HG03378 (cell line): Measurements from ENCODE around the gene PGA4.
"Not testable (repeated sequence)": the region's sequence is repeated elsewhere in the genome, so short reads cannot be mapped to it uniquely, and the experiment has no call there.

Experiments
- ATAC-seq: cut with Tn5 transposase; IDR thresholded peaks from one replicate; pipeline ENCODE4 v1.9.1; 2021; ENCODE audit warnings: mild to moderate bottlenecking, moderate library complexity; ENCODE audit not compliant: unreplicated experiment

PGA4 gene

GRCh38 chr11:61222047-61222446, at the start of gene PGA4:
TSS of gene PGA4 (plus strand) at chr11:61222347. CDS start at chr11:61222401, 54 bp downstream.
- not testable (repeated sequence) for ATAC-seq

GRCh38 chr11:61172356-61172755, 49.8 kb upstream of the PGA4 start:
- ATAC-seq = no peak

GRCh38 chr11:61172888-61173287, 49.3 kb upstream of the PGA4 start:
- ATAC-seq = no peak

- no peak for ATAC-seq
Measured at GRCh38 chr11:61173456-61173855, 48.7 kb upstream of the PGA4 start.

- ATAC-seq = no peak
Measured at GRCh38 chr11:61174273-61174672, 47.9 kb upstream of the PGA4 start.

- no peak for ATAC-seq
Measured at GRCh38 chr11:61174949-61175348, 47.2 kb upstream of the PGA4 start.

- no peak for ATAC-seq
Measured at GRCh38 chr11:61176446-61176845, 45.7 kb upstream of the PGA4 start.

- ATAC-seq = not testable (repeated sequence)
Measured at GRCh38 chr11:61180205-61180604, 41.9 kb upstream of the PGA4 start.

GRCh38 chr11:61181489-61181888, 40.7 kb upstream of the PGA4 start:
- ATAC-seq = no peak

GRCh38 chr11:61183645-61184044, 38.5 kb upstream of the PGA4 start:
- ATAC-seq = no peak

- ATAC-seq = no peak
Measured at GRCh38 chr11:61186504-61186903, 35.6 kb upstream of the PGA4 start.

- peak; percentile 59 for ATAC-seq
Measured at GRCh38 chr11:61187505-61188130, 34.5 kb upstream of the PGA4 start.

GRCh38 chr11:61189933-61190332, 32.2 kb upstream of the PGA4 start:
- ATAC-seq = no peak

- ATAC-seq = no peak
Measured at GRCh38 chr11:61193596-61193995, 28.6 kb upstream of the PGA4 start.

- ATAC-seq = no peak
Measured at GRCh38 chr11:61194169-61194671, 27.9 kb upstream of the PGA4 start.

GRCh38 chr11:61194981-61195695, 27.0 kb upstream of the PGA4 start:
- no peak for ATAC-seq

- ATAC-seq = no peak
Measured at GRCh38 chr11:61195719-61196118, 26.4 kb upstream of the PGA4 start.

GRCh38 chr11:61198361-61198760, 23.8 kb upstream of the PGA4 start:
- no peak for ATAC-seq

- ATAC-seq = no peak
Measured at GRCh38 chr11:61198948-61199523, 23.1 kb upstream of the PGA4 start.

GRCh38 chr11:61201476-61201875, 20.7 kb upstream of the PGA4 start:
- no peak for ATAC-seq

- not testable (repeated sequence) for ATAC-seq
Measured at GRCh38 chr11:61202950-61203746, 19.0 kb upstream of the PGA4 start, which contains the start of gene PGA3. TSS of gene PGA3 (plus strand) at chr11:61203515. CDS start at chr11:61203565, 50 bp downstream.
